Measurements from ENCODE around the gene CUBN. TPM values are rescaled to one million over a fixed set of nuclear protein-coding genes. Genes with fewer than 3 reads are reported as not detected.

CUBN gene
- total RNA-seq, 2 donors from 2014 or later = 0.75 to 1.3 TPM

GRCh38 chr10:16883084-16883483 lies 246.5 kb downstream of the CUBN start:
- H3K4me1 Mint-ChIP-seq = no peaks in the 10 kb centered on the region
- H3K27me3 Mint-ChIP-seq (ENCODE audit: insufficient read depth) = no peaks in the 10 kb centered on the region
- H3K4me3 ChIP-seq (ENCODE audit: low read length) = no peak overlapping the region
- H3K36me3 Mint-ChIP-seq (ENCODE audit: low read depth) = no peaks in the 10 kb centered on the region
- no peaks in the 10 kb centered on the region for H3K9me3 Mint-ChIP-seq
- no peak overlapping the region for H3K9ac ChIP-seq (ENCODE audit: extremely low read depth, low read length, poor library complexity, severe bottlenecking)
- no peaks in the 10 kb centered on the region for H3K27me3 ChIP-seq (ENCODE audit: control insufficient read depth, insufficient read depth, low read length, poor library complexity, severe bottlenecking)
- H3K4me1 ChIP-seq (ENCODE audit: control insufficient read depth, insufficient read depth, low read length) = no peaks in the 10 kb centered on the region
- no peak overlapping the region for H3K27ac Mint-ChIP-seq
- no peaks in the 10 kb centered on the region for H3K9me3 ChIP-seq (ENCODE audit: control insufficient read depth, low read length)
- no peak overlapping the region for H3K27ac ChIP-seq (ENCODE audit: low read depth, low read length)
- WGBS, 2 experiments (ENCODE audit: insufficient coverage in 1 of 2, insufficient read length in 1 of 2) = 90 to 100% methylated on average over 3 to 4 of the region's 4 CpGs
- H3K36me3 ChIP-seq (ENCODE audit: control insufficient read depth, insufficient read depth, low read length) = no peaks in the 10 kb centered on the region
- DNase-seq = no peak
- no peak for TF ChIP-seq CTCF (conservative IDR thresholded peaks at IDR 0.05)
- H3K4me3 Mint-ChIP-seq = no peak overlapping the region

- H3K36me3 Mint-ChIP-seq (ENCODE audit: low read depth) = no peaks in the 10 kb centered on the region
- no peak overlapping the region for H3K4me3 Mint-ChIP-seq
- H3K27me3 Mint-ChIP-seq (ENCODE audit: insufficient read depth) = no peaks in the 10 kb centered on the region
- H3K4me1 Mint-ChIP-seq = peaks cover 23% of the 10 kb centered on the region
- H3K9ac ChIP-seq (ENCODE audit: extremely low read depth, low read length, poor library complexity, severe bottlenecking) = no peak overlapping the region
- H3K9me3 ChIP-seq (ENCODE audit: control insufficient read depth, low read length) = no peaks in the 10 kb centered on the region
- H3K9me3 Mint-ChIP-seq = peaks cover 4% of the 10 kb centered on the region
- H3K4me3 ChIP-seq (ENCODE audit: low read length) = no peak overlapping the region
- H3K4me1 ChIP-seq (ENCODE audit: control insufficient read depth, insufficient read depth, low read length) = peaks cover 7% of the 10 kb centered on the region
- H3K27ac ChIP-seq (ENCODE audit: low read depth, low read length) = no peak overlapping the region
- DNase-seq = no peak
- TF ChIP-seq CTCF (conservative IDR thresholded peaks at IDR 0.05) = no peak
- no peaks in the 10 kb centered on the region for H3K36me3 ChIP-seq (ENCODE audit: control insufficient read depth, insufficient read depth, low read length)
- WGBS, 2 experiments (ENCODE audit: insufficient coverage in 1 of 2, insufficient read length in 1 of 2) = 90 to 93% methylated on average over 3 of the region's 3 CpGs
- no peaks in the 10 kb centered on the region for H3K27me3 ChIP-seq (ENCODE audit: control insufficient read depth, insufficient read depth, low read length, poor library complexity, severe bottlenecking)
- H3K27ac Mint-ChIP-seq = no peak overlapping the region
These were observed 259.3 kb downstream of the CUBN start for GRCh38 chr10:16870331-16870730.

- Histone ChIP-seq H3K9me3 (ENCODE audit: control insufficient read depth, low read length) (no peaks in the 10 kb centered on the region), H3K4me1 (ENCODE audit: control insufficient read depth, insufficient read depth, low read length) (peaks cover 7% of the 10 kb centered on the region), H3K27ac (ENCODE audit: low read depth, low read length) (peak overlapping the region; percentile 12), H3K27me3 (ENCODE audit: control insufficient read depth, insufficient read depth, low read length, poor library complexity, severe bottlenecking) (no peaks in the 10 kb centered on the region), H3K9ac (ENCODE audit: extremely low read depth, low read length, poor library complexity, severe bottlenecking) (no peak overlapping the region), H3K36me3 (ENCODE audit: control insufficient read depth, insufficient read depth, low read length) (no peaks in the 10 kb centered on the region), H3K4me3 (ENCODE audit: low read length) (no peak overlapping the region)
- peaks cover 4% of the 10 kb centered on the region for H3K9me3 Mint-ChIP-seq
- no peaks in the 10 kb centered on the region for H3K36me3 Mint-ChIP-seq (ENCODE audit: low read depth)
- 44% methylated on average over 4 of the region's 4 CpGs; no CpG with 5 or more reads in 1 of the 2 experiments for WGBS, 2 experiments (ENCODE audit: insufficient coverage in 1 of 2, insufficient read length in 1 of 2)
- H3K4me3 Mint-ChIP-seq = no peak overlapping the region
- TF ChIP-seq CTCF (conservative IDR thresholded peaks at IDR 0.05) = no peak
- no peak for DNase-seq
- no peaks in the 10 kb centered on the region for H3K27me3 Mint-ChIP-seq (ENCODE audit: insufficient read depth)
- H3K4me1 Mint-ChIP-seq = peaks cover 25% of the 10 kb centered on the region
- no peak overlapping the region for H3K27ac Mint-ChIP-seq
These were observed 261.6 kb downstream of the CUBN start for GRCh38 chr10:16867990-16868389.

Data from endodermal cell (in vitro differentiated cells).